Hematopoietic multipotent progenitor cell treated with erythropoietin and hydrocortisone succinate and interleukin-3 and kit ligand, for 4 days (in vitro differentiated cells): ENCODE measurements around the gene CACNG6.
"Not testable (repeated sequence)": the region's sequence is repeated elsewhere in the genome, so short reads cannot be mapped to it uniquely, and the experiment has no call there.

Source experiments
- DNase-seq: peaks from one replicate; pipeline ENCODE4 v3.0.0-alpha.2; 2015

Gene CACNG6, protein sequence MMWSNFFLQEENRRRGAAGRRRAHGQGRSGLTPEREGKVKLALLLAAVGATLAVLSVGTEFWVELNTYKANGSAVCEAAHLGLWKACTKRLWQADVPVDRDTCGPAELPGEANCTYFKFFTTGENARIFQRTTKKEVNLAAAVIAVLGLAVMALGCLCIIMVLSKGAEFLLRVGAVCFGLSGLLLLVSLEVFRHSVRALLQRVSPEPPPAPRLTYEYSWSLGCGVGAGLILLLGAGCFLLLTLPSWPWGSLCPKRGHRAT

DNA sequence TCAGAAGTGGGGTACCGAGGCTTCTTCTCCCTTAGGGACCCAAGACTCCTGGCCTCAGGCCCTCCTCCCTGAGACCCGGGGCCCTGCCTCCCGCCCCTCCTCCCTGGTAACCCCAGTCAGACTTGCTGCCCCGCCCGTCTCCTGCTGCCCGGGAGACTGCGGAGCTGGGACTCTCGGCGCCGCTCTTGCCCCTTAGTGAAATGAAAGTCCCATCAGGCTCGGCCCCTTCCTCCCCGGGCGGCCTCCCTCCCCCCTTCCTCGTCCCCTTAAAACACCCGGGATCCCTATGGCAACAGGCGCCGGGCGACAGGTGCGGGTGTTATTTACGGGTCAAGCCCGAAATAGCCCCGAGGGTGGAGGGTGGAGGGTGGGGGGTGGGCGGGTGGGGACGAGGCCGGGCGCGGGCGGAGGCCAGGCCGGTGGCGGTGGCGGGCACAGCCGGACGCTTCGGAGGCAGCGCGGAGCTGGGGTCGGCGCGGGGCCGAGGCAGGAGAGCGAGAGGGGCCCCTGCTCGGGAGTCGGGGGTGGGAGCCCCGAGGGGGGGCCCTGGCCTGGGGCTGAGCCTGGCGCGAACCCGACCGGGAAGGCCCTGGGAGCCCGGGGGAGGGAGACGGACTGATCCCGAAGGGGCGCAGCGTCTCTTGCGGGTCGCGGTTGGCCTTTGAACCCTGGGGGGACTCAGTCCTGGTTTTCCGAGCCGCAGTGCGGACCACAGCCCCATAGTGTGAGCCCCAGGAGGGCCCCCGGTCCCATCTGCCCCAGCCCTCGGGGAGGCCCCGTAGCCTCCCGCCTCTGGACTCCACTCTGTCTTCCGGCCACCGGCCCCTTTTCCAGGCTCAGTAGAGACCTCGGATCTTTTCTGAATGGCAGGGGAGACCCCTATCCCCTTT lies at the start of gene CACNG6:
Gene CACNG6, plus strand, starts transcription at position 414 of the 890 bp plus-strand sequence. CDS start 1,241 bp downstream, outside the sequence.
- peak; percentile 20 for DNase-seq

DNA sequence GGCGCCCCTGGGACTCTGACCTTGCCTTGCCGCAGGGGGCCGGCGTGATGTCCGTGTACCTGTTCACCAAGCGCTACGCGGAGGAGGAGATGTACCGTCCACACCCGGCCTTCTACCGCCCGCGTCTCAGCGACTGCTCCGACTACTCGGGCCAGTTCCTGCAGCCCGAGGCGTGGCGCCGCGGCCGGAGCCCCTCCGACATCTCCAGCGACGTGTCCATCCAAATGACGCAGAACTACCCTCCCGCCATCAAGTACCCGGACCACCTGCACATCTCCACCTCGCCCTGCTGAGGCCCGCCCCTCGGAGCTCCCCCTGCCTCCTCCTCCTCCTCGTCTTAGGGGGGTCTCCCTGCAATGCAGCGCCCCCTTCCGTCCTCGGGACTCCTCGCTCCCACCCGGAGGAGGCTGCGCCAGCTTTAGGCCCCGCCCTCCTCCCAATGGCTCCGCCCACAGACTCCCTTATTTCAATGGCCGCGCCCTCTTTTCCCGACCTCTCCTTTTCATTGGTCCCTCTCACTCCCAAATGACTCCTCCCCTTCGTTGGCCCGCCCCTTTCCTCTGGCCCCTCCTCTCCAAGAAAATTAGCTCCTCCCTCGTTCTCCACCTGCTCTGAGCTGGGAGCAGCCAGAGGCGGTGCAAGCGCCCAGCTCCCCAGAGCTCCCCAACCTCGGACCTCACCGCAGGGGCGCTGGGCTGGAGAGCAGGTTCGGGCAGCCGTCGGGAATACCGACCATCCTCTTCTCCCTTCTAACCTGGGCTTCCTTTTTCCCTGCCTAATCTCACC lies 49.2 kb upstream of the CACNG6 start:
- peak; percentile 55 for DNase-seq

DNA sequence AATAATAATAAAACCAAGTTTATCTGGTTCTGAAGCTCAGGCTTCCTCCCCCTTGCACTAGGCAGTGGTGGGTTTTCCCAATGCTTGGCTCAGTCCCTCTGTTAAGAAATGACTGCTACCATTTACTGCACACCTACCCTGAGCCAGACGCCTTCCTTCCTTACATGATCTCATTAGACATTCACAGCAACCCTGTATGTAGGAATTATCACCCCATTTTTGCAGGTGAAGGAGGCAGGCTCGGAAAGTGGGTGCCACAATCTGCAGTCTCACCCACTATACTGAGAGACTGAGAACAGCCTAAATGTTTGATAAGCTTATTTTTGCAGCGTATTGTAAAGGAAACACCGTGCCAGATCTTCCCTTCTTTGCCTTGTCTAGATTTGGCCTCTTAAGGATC lies 47.0 kb upstream of the CACNG6 start:
- no peak for DNase-seq

DNA sequence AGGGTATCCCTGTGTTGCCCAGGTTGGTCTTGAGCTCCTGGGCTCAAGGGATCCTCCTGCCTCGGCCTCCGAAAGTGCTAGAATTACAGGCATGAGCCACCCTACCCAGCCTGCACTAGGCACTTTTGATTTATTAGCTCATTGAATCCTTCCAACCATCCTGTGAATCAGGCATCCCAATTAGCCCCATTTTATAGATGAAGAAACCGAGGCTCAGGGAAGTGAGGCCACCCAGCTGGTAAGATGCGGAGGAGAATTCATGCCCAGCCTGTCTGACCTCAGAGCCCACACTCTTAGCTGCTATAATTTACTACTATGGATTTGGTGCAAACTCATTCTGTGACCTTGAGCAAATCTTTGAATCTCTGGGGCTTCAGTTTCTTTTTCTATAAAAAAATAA lies 46.5 kb upstream of the CACNG6 start:
- DNase-seq, result no peak

DNA sequence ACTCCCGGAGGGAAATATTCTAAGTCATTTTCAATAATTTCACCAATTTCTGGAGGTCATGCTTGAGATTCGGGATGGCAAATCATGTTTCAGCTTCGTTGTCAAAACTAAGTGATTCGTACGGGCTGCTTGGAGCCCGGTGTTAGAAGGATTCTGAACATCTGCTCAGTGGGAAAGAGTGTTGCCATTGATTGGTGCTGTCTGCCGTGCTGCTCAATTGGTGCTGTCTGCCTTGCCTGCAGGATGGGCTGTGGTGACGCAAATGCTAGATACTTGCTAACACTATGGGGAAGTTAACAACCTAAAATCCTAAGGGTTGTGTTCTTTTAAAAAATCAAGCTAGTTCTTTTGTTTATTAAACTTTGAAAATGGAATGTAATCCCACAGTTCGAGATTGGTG lies 46.0 kb upstream of the CACNG6 start:
- DNase-seq, result peak; percentile 24

DNA sequence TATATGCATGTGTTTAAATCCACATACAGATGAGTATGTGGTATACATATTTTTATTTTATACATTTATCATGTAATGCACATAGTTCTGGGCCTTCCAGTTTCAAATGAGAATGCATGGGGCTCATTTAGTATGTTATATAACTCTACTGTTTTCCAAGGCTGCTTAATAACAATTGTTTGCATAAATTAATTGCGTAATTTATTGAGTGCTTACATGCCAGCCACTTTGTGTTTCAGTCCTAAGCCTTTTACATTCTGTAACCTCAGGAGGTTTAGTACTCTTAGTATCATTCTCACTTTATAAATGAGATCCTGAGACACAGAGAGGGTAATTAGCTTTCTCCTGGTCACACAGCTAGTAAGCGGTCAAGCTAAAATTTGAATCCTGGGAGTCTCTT lies 45.4 kb upstream of the CACNG6 start:
- no peak for DNase-seq

DNA sequence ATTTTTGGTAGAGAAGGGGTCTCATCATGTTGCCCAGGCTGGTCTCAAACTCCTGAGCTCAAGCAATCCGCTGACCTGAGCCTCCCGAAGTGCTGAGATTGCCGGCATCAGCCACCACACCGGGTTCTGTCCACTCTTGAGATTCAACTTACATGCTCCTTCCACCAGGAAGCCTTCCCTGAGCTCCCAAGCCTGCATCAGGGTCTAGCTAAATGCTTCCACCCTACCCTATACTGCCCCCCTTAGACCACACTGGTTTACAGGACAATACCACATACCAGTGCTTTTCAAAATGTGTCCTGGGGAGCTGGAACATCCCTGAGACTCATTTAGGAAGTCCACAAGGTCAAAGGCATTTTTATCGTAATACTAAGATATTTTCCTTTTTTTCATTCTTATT lies 43.8 kb upstream of the CACNG6 start:
- DNase-seq, result peak; percentile 35

DNA sequence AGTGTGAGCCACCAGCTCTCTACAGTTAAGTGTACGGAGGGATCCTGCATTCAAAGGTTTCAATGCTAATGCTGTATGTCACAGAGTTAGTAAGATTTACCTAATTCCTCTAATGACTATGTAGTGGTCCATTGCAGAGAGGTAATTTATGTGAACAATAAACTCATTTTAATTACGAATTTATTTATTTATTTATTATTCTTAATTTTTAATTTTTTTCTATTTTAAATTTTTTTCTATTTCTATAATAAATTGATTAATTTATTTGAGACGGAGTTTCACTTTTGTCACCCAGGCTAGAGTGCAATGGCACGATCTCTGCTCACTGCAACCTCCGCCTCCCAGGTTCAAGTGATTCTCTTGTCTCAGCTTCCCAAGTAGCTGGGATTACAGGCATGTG lies 42.8 kb upstream of the CACNG6 start:
- not testable (repeated sequence) for DNase-seq

DNA sequence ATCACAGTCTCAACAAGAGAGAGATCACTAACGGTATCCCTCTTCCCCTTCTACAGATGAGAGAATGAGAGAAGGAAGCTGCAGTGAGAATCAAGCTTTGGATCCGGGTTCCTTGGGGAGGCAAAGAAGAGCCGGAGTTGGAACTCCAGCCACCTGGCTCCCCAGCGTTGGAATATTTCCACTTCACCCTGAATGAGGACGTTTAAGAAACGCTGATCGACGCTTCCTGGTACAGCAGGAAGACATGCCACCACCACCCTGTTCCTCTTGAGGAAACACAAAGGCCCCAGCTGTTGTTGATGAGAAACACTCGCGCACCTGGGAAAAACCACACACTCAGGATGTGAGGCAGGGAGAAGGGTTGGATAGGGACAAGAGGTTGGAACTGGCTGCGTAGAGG lies 40.0 kb upstream of the CACNG6 start:
- no peak for DNase-seq

DNA sequence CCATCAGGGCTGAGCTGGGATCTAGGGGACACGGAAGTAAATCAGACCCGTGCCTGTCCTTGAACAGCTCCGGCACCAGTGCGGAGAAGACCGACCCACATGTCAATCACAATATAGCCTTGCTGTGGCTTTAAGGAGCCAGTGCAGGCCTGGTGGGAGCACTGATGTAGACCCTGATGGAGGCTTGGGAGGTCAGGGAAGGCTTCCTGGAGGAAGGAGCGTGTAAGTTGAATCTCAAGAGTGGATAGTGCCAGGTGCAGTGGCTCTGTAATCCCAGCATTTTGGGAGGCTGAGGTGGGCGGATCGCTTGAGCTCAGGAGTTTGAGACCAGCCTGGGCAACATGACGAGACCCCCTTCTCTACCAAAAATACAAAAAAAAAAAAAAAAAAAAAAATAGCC lies 39.5 kb upstream of the CACNG6 start:
- DNase-seq, result no peak

DNA sequence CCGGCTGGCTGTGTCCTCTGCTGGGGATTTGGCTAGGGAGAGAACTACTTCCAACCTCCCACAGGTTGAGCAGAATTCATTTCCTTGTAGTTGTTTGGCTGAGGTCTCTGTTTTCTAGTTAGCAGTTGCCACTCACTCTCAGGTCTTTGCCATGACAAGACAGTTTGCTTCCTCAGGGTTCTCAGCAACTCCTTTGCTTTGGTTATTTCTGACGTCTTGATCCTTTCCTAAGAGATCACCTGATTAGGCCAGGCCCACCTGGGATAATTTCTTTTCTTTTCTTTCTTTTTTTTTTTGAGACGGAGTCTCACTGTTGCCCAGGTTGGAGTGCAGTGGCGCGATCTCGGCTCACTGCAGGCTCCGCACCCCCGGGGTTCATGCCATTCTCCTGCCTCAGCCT lies 38.1 kb upstream of the CACNG6 start:
- no peak for DNase-seq

DNA sequence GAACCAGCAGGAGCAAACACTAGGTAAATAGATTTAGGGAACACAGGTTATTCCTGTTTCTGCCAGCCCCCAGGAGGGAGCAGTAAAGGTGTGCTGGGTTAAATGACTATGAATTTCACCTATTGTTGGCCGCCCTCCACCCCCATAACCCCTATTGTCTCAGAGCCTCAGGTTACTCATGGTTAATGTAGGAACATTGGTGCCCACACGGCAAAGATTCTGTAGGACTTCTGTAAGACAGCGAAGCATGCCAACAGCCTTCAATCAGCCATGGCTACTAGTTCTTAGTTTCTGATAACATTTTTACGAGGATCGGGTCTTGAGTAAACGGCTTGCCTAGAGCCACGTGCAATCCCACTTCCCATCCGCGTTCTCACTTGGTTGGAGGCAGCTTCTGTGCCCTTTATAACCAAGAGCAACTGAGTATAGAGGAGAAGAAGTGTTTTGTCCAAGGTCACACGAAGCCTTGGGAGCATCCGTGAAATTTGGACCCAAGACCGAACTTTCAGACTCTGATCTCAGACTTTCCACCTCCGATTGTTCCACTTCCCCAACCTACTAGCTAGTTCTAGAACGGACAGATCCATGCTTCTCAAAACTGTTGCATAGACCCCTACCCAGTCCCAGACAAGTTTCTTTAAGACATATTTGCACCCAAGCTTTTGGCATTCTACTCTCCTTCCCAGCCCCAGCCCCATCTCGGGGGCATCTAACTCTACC lies 33.8 kb upstream of the CACNG6 start:
- no peak for DNase-seq

DNA sequence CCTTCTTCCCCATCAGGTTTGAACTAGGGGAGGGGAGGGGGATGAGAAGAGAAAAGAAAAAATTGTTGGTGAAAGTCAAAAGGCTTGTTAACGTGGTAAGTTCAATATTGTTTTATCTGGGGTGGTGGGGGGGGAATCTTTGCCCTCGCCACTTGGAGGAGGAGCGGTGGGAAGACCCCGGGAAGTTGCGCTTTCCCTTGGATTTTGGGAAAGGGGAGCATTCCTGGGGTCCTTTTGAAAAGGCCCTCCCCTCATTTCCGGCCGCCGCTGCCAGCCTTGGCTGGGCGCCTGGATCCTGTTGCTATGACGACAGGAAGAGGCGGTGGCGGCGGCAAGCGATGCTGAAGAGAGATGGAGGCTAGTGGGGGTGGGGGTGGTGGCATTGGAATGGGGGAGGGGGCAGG lies 33.3 kb upstream of the CACNG6 start:
- no peak for DNase-seq

DNA sequence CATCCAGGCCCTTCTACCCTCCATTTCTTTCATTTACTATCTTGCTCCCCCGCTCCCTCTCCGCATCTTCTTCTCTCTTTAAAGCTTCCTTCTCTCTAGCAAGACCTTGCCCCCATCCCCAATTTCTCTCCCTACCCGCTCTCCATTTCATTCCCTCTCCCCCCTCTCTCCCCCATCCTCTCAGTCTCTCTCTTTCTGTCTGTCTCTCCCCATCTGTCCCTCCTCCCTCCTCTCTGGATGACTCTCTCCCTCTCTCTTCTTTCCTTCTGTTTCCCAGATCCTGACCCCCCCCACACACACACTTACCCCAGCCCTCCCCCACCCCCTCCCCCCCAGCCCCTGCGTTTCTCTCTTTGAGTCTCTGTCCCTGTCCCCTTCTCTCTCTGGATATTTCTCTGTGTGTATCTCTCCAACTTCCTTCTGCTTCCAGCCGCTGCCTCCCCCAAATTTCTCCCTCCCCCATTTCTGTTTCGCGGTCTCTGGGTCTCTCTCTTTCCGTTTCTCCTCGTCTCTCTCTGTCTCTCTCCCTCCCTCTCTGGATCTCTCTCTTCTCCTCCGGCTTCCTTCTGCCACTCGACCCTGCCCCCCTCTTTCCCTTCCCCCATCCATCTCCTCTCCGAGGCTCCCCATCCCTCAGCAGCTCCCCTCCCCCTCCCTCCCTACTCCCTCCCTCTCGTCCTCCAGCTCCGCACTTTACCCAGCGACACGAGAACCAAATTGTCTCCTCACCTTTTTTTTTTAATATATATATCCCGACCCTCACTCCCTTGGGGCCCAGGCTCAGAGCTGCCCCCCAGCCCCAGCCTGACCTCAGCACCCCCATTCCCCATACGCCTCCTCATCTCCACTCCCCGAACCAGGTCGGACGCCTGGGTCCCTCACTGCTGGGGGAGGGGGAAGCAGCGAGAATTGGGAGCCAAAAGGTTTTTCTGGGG lies 32.3 kb upstream of the CACNG6 start:
- DNase-seq, result no peak

DNA sequence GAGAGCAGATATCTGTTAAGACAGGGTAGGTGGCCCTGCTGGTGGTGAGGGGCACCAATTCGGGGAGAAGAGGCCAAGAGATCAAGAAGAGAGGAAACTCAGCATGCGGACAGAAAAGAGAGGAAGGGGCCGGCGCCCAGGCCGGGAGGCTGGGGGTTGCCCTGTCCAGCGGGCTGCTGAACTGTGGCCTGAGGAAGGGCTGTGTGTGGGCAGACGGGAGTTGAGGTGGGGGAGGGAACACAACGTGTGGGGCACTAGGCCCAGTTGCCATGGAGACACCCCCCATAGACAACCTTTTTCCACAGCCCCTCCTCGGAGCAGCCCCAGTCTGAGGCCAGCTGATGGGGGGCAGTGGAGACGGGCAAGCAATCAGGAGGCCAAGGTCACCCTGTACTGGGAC lies 31.2 kb upstream of the CACNG6 start:
- DNase-seq, result no peak

DNA sequence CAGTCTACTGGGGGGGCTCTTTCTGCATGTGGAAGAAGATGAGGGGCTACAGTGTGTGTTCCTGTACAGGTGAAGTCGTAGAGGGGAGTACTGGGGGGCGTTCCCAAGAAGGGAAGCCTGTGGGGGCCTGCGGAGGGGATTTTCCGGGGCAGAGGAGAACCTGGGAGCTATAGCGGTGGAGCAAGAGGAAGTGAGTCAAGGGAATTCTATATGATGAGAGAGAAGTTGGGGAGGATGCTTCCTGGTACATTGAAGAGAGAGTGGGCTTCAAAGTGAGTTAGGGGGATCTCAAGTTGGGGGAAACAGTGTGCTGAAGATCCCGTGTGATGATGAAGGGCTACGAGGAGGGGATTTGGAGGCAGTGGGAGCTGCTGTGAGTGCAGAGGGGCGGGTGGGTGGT lies 30.6 kb upstream of the CACNG6 start:
- no peak for DNase-seq

DNA sequence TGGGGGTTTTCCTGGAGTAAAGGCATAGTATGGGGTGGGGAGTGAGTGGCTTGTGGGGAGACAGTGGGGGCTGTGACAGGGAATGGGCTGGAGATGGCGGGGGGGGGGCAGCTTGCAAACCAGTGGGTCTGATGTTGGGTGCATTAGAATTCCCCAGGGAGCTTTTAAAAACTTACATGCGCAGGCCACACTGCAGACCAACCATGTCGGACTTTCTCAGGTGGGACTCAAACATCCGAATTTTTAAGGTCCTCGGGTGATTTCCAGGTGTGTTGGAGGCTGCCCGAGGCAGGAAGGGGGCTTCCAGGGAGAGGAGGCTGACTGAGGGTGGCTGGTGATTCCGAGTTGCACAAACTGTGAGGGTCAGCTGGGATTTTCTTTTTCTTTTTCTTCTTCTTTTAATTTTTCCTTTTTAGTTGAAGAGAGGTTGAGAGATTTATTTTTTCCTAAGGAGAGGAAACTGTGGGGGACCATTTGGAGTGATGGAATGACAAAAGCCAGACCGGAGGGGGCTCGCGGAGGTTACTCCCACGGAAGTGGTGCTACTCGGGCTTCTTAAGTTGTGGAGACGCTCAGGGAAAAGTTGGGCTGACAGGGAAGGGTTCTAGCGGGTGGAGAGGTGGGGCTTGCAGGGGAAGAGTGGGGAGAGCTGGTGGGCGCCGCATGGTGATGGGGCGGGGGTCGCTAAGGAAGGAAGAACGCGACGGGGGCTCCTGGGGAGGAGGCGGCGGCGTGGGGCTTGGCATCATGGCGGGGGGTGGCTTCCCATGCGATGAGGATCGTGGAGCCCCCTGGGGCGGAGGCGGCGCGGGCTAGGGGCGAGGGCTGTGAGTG lies 29.7 kb upstream of the CACNG6 start:
- DNase-seq, result no peak

DNA sequence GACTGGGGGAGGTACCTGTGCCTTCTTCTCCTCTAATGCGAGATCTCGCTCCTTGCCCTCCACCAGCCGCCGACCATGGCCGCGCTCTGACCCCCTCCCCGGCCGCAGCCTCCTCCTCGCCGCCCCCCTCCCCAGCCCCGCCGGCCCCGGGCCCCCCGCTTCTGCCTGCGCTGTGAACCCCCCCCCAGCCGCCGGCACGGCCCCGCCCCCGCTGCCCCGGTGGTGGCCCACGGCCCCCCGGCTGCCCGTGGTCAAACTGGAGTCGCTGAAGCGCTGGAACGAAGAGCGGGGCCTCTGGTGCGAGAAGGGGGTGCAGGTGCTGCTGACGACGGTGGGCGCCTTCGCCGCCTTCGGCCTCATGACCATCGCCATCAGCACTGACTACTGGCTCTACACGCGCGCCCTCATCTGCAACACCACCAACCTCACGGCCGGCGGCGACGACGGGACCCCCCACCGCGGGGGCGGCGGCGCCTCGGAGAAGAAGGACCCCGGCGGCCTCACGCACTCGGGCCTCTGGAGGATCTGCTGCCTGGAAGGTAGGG lies 28.5 kb upstream of the CACNG6 start, which contains the start of gene CACNG8:
Gene CACNG8, plus strand, starts transcription at position 51 of the 545 bp plus-strand sequence.
- no peak for DNase-seq

DNA sequence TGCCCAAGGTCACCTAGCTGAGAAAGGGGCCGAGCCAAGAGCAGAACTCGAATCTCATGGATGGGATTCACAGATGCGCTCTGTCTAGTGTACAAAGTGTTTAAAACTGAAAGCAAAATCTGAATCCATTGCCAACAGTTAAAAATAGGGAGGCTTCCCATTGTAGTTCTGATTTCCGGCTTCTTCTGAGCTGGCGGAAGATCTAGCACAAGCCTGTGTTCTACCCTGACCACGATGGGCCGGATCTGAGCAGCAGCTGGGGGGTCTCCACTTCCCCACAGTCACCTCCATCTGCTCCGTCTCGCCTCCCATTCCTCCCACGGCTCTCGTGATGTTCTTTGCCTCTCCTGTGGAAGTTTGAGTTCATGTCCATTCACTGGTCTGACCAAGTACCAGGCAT lies 26.3 kb upstream of the CACNG6 start:
- no peak for DNase-seq

DNA sequence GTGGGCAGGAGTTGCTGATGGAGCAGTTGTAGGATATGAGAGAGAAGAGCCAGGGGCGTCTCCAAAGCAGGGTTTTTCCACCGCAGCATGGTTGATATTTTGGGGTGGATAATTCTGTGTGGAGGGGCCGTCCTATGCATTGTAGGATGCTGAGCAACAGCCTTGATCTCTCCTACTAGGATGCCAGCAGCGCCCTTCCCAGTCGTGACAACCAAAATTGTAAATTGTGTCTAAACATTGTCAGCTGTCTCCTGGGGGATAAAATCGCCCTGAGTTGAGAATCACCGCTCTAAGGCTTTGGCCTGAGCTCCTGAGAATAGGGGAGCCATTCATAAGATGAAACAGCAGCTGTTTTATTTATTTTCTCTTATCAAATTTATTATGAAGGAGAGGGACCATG lies 24.5 kb upstream of the CACNG6 start:
- DNase-seq, result no peak
